Cardiac fibroblast (primary cell): ENCODE measurements around the gene SLC6A11.

ENCODE experiments used
- DNase-seq, 2 donors: peaks; one replicate each; pipeline versions ENCODE4 v3.0.0 to v3.0.0-alpha.2; 2010; ENCODE audit warnings: low read depth in 2 of 2
- H3K4me3 ChIP-seq, 2 donors: replicated peaks in 1 of 2; 1 replicate in 1 of 2; 2 replicates in 1 of 2; pipeline ENCODE4 v1.5.1; 2011; ENCODE audit warnings: low read depth in 2 of 2, low read length in 2 of 2, mild to moderate bottlenecking in 2 of 2, moderate library complexity in 1 of 2
- CTCF ChIP-seq: IDR thresholded peaks from one replicate; pipeline ENCODE4 v1.5.1; 2011; ENCODE audit warnings: low read depth, mild to moderate bottlenecking, low read length, inconsistent platforms

The SLC6A11 gene

GRCh38 chr3:10950476-10951294 is 134.7 kb downstream of the SLC6A11 start:
- DNase-seq: peak; percentile 64 to 65
- H3K4me3 ChIP-seq: no peak overlapping the region
- peak; percentile 71 for TF ChIP-seq CTCF

GRCh38 chr3:10951295-10951926 is 135.4 kb downstream of the SLC6A11 start:
- no peak for DNase-seq
- TF ChIP-seq CTCF: no peak
- no peak overlapping the region for H3K4me3 ChIP-seq

- no peak for TF ChIP-seq CTCF
- H3K4me3 ChIP-seq: no peak overlapping the region
- DNase-seq: no peak
Observed at GRCh38 chr3:10952525-10952924, 136.5 kb downstream of the SLC6A11 start.

- no peak overlapping the region for H3K4me3 ChIP-seq
- no peak for DNase-seq
- no peak for TF ChIP-seq CTCF
Observed at GRCh38 chr3:10954740-10955139, 138.7 kb downstream of the SLC6A11 start.

- no peak for DNase-seq
- TF ChIP-seq CTCF: no peak
- no peak overlapping the region for H3K4me3 ChIP-seq
Observed at GRCh38 chr3:10955711-10956453, 139.9 kb downstream of the SLC6A11 start.

GRCh38 chr3:10956531-10956930 is 140.5 kb downstream of the SLC6A11 start:
- no peak for TF ChIP-seq CTCF
- DNase-seq: no peak

More at GRCh38 chr3:10956531-10956930, 140.5 kb downstream of the SLC6A11 start:
- H3K4me3 ChIP-seq: no peak overlapping the region
